Measurements from ENCODE around the gene DDIT3.
"Not testable (repeated sequence)": the region's sequence is repeated elsewhere in the genome, so short reads cannot be mapped to it uniquely, and the experiment has no call there.

The DDIT3 gene, protein sequence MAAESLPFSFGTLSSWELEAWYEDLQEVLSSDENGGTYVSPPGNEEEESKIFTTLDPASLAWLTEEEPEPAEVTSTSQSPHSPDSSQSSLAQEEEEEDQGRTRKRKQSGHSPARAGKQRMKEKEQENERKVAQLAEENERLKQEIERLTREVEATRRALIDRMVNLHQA
- 4.1 to 26.7 (median 15.6) reads per million in 17 experiments for total RNA-seq

DNA sequence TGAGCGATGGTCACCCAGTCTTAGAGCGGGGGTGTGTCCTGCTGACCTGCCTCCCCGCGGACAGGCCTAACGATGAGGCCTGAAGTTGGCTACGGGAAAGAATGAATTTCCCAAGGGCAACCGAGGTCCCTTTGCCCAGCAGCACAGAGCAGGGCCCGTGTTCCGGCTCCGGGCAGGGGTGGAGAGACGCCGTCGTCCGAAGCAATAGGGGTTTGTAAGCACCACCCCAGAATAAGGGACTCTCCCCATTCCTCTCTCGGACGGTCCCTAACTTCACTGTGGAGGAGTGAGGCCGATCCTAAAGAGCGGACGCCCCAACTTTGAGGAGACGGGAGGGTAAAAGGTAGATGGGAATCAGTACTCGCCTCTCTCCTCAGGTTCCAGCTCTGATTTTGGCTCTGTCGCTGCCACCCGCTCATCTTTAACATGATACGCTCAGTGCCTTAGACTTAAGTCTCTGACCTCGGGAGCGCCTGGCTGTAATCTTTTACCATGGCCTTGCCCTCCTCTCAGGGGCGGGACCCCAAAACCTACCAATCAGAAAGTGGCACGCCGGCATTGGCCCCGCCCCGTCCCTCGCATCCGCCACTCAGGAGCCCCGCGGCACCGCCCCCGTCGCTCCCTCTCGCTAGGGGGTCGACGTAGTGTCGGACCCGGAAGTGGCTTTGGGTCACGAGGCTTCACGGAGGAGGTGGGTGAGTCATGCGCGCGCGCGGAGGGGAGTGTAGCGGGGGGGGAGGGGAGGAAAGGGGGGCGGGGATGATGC, at the start of gene DDIT3:
DDIT3 (minus strand) TSS at position 462 of the 766 bp plus-strand sequence. CDS start 3,108 bp downstream, outside the sequence.
- DNase-seq, result peak; percentile 100

DNA sequence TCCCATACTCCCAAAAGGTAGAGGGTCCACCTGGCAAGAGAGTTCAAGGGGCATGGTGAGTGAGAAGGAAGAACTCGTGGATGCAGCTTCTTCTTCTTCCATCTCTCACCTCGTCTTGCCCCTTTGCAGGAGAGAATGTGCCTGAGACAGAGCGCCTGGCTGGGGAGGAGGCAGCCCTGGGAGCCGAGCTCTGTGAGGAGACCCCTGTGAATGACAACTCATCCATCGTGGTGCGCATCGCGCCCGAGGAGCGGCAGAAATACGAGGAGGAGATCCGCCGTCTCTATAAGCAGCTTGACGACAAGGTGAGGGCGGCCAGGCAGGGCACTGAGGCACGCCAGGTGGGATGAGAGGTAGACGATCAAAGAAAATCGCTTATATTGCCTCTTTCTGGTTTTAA, 49.5 kb upstream of the DDIT3 start:
- no peak for DNase-seq

DNA sequence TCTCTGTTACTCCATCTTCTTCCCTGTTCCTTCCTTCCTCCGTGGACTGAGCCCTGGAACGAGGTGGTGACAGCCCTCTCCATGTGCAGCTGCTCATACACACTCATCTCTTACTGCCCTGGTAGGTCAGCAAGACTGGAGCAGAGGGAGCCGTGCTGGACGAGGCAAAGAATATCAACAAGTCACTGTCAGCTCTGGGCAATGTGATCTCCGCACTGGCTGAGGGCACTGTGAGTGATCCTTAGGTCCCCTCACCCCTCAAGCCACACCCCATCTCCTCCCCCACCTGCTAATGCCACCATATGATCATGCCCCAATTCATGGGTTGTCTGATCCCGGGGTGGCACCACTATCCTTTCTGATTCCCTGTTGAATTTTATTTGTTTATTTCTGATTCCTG, 48.5 kb upstream of the DDIT3 start:
- no peak for DNase-seq

DNA sequence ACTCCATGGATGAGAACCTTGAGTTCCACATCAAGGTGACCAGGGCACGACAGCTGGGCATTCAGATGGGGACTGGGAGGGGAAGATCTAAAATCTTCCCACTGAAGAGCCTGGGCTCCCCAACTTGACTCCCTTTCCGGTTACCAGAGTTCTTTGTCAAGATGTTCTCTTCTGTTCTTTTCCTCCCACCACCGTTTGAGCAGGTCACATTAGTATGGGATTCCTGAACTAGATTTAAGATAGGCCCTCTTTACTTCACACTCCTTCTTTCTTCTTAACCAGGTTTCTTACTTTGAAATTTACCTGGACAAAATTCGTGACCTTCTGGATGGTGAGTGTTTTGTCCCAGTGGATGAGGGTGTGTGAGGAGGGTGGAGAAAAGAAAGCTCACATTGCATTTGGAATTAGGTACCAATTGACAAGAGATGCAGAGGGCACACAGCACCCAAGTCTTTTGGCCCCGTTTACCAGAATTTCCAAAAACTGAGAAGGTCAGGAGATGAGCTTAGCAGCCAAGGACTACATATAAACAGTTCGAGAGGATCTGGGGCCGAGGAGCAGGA, 43.9 kb upstream of the DDIT3 start:
- no peak for DNase-seq

DNA sequence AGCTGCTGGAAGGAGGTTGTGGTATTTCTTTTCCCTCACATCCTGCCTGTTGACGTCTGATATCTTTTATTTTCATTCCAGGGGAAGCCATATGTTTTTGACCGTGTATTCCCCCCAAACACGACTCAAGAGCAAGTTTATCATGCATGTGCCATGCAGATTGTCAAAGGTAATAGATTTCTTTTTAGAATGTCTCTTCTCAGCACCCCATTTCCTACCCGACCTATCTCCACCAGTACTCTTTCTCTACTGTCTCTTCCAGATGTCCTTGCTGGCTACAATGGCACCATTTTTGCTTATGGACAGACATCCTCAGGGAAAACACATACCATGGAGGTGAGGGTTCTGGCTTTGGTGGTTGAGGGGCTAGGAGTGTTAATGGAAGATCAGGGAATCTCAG, 43.0 kb upstream of the DDIT3 start:
- DNase-seq, result no peak

DNA sequence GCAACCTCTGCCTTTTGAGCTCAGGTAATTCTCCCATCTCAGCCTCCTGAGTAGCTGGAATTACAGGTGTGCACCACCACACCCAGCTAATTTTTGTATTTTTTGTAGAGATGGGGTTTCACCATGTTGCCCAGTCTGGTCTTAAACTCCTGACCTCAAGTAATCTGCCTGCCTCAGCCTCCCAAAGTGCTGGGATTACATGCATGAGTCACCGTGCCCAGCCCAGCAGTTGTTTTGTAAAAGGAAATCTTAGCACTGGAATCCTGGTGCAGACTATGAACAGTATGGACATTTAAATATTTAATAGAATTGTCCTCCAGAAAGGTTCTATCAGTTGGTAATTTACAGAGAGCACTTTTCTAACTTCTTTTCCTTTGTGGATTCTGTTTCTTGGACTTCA, 40.8 kb upstream of the DDIT3 start:
- not testable (repeated sequence) for DNase-seq

DNA sequence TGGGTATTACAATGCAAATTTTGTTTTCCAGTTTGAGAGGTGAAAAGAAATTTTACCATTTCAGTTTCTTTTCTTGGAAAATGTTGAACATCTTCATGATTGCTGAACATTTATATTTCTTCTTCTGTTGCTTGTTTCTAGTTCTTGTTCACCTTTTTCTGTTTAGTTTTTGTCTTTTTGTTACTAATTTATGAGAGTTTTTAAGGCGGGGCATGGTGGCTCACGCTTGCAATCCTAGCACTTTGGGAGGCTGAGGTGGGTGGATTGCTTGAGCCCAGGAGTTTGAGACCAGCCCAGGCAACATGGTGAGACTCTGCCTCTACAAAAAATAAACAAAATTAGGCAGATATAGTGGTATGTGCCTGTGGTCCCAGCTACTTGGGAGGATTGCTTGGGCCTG, 40.2 kb upstream of the DDIT3 start:
- DNase-seq, result no peak

DNA sequence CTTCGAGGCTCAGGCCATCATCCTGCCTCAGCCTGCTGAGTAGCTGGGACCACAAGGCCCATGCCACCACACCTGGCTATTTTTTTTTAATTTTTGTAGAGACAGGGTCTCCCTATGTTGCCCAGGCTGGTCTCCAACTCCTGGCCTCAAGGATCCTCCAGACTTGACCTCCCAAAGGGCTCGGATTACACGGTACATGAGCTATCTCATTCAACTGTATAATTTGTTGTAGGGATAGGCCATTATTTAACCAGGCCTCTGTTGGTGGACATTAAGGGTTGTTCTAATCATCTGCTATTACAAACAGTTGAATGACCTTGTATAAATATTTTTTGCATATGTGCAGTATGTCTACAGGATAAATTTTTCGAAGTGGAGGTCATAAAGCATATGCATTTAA, 38.5 kb upstream of the DDIT3 start:
- no peak for DNase-seq

DNA sequence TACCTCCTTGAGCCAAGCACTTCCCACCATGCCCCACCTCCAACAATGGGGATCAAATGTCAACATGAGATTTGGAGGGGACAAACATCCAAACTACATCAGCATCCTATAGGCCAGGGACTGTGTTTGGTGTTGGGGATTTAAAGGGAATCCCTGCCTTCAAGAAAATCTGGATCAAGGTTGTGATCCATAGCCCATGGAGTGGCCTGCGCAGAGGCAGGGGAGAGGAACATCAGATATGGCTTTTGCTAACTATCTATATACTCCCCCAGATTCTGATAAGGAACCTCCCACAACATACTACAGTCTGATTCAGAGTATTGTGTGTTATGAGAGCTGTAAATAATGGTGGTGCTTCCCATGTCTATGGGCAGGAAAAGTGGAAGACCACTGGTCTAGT, 34.6 kb upstream of the DDIT3 start:
- no peak for DNase-seq

DNA sequence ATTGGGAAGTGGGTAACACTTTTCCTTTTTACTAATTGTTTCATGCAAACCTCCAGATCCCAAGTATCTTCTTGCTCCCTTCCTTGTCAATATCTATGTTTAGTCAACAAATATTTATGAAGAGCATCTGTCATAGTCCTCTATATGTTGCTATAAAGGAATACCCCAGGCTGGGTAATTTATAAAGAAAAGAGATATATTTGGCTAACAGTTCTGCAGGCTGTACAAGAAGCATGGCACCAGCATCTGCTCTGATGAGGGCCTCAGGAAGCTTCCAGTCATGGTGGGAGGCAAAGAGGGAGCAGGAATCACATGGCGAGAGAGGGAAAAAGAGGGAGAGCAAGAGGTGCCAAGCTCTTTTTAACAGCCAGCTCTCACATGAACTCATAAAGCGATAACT, 34.1 kb upstream of the DDIT3 start:
- no peak for DNase-seq

DNA sequence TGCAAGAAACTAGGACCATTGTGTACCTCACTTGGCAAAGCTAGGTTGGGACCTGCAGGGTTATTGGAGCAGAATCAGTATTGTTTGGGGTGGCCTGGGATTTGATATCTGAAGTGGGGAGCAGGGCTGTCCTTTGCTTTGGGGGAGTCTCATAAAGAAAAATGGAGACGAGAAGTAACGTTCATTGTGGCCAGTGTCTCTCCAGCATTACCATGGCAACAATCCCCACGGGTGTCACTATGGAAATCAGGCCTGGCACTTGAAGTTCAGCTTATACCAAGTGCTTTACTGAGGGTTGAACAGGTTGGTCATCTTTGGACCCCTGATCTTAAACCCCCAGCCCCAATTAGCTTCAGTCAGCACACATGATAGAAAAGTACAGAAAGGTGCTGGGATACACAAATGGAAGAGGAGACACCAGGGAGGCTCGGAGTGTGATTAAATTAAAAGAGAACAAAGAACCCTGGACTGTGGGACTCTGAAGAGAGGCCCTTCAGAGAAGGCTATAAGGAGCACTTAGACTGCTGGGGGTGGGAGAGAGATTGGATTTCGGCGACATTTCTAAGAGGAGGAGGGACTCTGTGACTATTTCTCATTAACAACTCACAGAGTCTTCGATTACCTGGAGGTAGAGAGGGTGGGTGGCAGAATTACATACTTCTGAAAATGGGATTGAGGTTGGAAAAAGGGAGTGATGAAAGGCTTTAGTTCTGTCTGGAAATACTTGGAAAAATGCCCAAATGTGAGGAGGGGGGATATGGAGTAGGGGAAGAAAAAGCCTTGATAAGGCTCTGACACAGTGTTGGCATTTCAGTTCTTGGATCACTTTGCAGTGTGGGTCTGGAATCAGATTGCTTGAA, 33.3 kb upstream of the DDIT3 start:
- no peak for DNase-seq

DNA sequence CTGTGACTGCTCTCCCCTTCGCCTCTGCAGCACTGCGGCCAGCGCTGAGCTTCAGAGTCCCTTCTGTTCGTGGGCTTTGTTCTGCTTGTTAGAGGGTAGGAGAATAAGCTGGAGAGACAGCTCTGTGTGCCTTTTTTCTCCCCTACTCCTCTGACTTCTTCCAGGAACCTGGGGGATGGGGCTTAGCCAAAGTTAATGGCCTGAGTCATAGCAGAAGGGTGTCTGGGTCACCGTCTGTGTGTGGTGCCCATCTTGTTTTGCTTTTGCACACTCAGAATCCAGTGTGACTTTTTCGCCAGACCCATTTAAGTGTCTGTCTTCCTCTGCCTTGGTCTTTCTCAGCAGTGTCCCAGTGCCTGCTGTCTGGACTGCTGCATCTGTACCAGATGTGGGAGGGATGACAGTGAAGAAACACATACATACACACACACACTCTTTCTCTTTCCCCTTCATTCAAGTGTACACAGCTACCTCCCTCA, 32.6 kb upstream of the DDIT3 start:
- no peak for DNase-seq

DNA sequence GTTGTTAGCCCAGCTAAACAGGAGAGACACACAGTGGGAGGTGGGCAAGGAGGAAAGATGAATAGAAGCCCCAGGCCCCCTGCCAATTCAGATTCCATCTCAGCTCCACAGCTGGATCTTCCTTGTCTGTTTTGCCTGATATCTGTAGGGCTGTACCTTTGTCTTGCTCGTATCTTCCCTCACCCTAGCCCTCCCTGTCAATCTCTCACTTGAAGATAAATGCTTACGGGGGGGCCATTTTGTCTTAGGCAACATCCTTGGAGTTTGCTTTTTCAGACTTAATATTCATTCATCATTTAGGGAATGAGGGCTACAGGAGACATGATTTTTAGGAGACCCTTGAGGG, 32.0 kb upstream of the DDIT3 start:
- no peak for DNase-seq

DNA sequence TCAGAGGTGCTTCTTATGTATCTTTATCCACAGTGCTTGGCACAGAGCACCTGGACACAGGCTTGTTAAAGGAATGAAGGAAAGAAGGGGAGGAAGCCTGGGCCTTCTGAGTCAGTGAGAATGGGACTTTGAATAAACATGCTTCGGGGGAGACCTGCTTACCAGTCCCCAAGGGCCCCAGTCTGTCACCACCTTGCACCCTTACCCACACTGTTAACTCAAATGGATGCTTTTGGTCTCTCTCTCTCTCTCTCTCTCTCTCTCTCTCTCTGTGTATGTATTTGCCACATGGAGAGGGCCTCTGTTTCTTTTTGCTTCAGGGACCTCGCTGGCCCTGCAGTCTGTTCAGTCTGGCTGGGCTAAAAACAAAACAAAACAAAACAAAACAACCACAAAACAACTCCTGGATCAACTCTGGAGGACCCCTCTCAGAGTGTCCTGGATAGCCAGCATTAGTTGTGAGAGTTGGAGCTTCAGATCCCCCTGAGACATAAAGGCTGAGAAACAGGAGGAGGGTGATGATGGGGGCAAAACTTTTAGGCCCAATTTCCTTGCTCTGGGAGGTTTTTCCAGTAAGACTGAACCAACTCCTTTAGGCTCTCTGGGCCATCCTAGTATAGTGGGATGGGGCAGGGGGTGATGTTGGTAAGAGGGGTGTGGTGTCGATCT, 31.5 kb upstream of the DDIT3 start:
- no peak for DNase-seq

DNA sequence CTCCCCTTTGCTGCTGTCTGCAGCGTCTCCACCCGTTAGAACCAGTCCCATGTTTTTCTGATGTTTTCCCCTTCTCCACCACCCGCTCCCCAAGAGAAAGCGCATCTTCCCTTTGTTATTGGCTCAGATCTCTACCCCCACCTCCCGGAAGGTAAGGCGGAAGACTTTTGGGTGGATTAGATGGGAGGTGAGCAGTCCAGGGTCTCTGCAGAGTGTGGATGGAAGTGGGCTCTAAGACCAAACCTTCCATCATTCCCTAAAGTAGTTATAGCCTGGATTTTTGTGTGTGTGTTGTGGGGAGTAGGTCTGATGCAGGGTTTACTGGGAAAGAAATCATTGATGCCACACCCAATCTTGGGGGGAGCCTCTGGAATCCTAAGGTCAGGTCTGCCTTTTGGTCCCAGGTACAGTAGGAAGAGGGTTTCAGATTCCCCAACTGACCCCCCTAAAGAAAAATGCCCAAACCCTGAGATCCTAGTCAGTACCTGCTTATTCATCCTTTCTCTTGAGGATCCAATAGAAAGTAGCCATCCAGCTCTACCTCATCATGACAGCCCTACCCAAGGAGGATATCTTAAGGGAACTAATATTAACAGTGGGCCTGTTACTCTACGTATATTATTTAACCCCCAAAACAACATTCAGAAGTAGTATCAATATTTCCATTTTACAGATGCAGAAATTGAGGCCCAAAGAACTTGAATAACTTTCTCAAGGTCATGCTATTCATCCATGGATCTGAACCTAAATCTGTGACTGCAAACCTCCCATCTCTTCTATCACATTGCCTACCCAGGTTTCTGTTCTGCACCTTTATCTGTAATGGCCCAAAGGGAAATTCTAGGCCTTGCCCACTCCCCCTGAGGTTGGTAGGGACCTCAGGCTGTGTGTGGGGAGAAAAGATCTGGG, 30.6 kb upstream of the DDIT3 start:
- DNase-seq, result no peak

DNA sequence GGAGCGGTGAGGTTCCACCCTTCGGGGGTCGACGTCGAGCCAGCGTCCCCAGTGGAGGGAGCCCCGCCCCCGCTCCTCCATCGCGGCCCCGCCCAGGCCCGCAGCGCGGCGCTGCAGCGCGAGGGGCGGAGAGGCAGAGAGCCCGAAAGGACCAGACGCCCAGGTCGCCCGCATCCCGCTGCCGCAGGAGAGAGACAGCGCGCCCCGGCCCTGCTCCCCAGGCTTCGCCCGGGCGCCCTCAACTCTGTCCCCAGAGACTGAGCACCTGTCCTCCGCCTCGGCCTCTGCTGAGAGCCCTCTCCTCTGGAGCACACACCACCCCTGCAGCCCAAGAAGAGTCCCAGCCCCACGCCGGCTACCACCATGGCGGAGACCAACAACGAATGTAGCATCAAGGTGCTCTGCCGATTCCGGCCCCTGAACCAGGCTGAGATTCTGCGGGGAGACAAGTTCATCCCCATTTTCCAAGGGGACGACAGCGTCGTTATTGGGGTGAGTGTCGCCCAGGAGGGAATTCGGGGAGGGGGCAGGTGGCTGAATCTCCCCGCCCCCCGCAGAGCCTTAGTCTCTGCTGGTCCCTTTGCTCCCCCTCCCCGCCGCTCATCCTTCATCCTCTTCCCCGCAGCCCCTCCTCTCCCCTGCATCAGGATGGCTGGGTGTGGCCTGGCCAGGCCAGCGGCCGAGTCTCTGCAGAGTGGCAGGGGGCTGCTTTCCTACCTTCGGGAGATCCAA, 29.8 kb upstream of the DDIT3 start, which contains the start of gene KIF5A:
KIF5A (plus strand) TSS at position 136 of the 732 bp plus-strand sequence; CDS start at position 364, 228 bp downstream.
- DNase-seq, result peak in 2 of 4 experiments; percentile 22 to 40

DNA sequence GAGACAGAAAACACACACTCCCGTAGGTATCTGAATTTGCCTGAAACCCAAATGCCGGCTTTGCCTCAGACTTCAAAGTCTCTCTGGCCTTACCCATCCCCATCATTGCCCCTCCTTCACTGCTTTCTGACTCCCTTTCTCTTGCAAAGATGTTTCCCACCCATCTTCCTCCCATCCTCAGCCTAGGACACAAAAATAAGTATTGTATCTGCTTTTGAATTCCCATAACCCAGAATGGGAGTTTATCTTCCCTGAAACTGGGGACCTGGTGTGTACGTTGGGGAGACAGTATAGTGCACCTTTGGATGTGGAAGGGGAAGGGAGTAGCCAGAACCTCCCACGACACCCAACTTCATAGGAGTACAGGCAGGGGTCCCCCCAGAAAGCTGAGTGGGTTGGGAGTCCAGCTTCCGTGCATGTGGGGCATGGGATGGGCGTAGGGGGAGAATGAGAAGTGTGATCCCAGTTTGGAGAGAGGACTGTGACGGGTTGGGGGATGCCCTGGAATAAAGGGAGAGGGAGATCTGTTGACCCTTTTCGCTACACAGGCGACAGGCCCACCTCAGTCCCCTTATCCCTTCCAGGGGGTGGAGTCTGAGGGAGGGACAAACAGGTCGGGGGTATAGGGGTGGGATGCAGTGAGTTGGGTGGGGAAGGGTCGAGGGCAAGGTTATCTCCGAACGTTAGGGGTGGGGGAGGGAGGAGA, 29.0 kb upstream of the DDIT3 start:
- DNase-seq, result no peak

DNA sequence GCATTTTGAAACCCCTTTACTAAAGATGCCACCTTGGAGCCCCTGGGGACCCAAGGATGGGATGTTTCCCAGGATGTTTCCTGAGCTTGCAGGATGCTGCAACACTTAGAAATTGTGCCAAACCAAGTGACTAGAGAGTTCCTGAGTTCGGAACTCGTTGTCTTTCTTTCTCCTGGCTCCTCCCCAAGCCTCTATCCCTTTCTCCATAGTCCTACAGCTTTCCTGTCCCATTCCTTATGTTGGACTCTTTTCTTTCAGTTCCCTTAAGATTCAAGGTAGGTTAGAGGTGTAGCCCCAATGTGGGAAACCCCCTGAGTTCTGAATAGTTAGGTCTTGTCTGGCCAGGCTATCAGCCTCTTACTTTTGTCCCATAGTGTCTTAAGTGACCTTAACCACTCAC, 28.2 kb upstream of the DDIT3 start:
- DNase-seq, result no peak

DNA sequence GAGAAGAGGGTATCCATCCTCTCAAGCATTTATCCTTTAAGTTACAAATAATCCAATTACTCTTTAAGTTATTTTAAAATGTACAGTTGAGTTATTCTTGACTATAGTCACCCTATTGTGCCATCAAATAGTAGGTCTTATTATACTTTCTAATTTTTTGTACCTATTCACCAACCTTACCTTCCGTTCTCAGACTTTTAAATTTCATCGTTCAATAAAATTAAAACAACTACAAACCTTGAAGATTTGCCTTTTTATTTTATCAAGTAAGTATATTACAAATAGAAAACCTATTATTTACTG, 27.6 kb upstream of the DDIT3 start:
- no peak for DNase-seq

All from suppressor macrophage (primary cell).